Progenitor cell of endocrine pancreas (in vitro differentiated cells): Measurements from ENCODE around the gene RITA1. TPM values are rescaled to one million over a fixed set of nuclear protein-coding genes. Genes with fewer than 3 reads are reported as not detected.

ENCODE experiments used
- DNase-seq: peaks from one replicate; pipeline ENCODE4 v3.0.0; 2021; ENCODE audit warnings: low spot score; ENCODE audit not compliant: unreplicated experiment
- H3K27ac Mint-ChIP-seq: 2 replicates; pipeline ENCODE4 v1.8.0; 2021; ENCODE audit warnings: mild to moderate bottlenecking, moderate library complexity, mixed read lengths
- H3K27me3 Mint-ChIP-seq: 2 replicates; pipeline ENCODE4 v1.8.0; 2021; ENCODE audit warnings: mixed read lengths
- H3K36me3 Mint-ChIP-seq: 2 replicates; pipeline ENCODE4 v1.8.0; 2022; ENCODE audit warnings: mixed read lengths; ENCODE audit not compliant: insufficient read depth
- H3K4me1 Mint-ChIP-seq: 2 replicates; pipeline ENCODE4 v1.8.0; 2021; ENCODE audit warnings: low read depth, mixed read lengths
- H3K4me3 Mint-ChIP-seq: 2 replicates; pipeline ENCODE4 v1.8.0; 2021; ENCODE audit warnings: low read depth, mild to moderate bottlenecking, moderate library complexity, mixed read lengths
- H3K9me3 Mint-ChIP-seq: 2 replicates; pipeline ENCODE4 v1.8.0; 2021; ENCODE audit warnings: low read depth, mixed read lengths
- total RNA-seq: library from RNA; stranded (reverse); gene quantifications from 2 replicates; pipeline ENCODE4 v1.2.1, GENCODE V29; 2021
- TF ChIP-seq, protein P1 (sequence below): fragments of 200-600 bp; sonication (generic); IDR thresholded peaks from one replicate; pipeline ENCODE4 v1.5.0; 2021; ENCODE audit warnings: antibody characterized with exemption, mild to moderate bottlenecking; ENCODE audit not compliant: unreplicated experiment

Gene RITA1
- total RNA-seq, 1 donor from 2014 or later, result 16.2 TPM

DNA sequence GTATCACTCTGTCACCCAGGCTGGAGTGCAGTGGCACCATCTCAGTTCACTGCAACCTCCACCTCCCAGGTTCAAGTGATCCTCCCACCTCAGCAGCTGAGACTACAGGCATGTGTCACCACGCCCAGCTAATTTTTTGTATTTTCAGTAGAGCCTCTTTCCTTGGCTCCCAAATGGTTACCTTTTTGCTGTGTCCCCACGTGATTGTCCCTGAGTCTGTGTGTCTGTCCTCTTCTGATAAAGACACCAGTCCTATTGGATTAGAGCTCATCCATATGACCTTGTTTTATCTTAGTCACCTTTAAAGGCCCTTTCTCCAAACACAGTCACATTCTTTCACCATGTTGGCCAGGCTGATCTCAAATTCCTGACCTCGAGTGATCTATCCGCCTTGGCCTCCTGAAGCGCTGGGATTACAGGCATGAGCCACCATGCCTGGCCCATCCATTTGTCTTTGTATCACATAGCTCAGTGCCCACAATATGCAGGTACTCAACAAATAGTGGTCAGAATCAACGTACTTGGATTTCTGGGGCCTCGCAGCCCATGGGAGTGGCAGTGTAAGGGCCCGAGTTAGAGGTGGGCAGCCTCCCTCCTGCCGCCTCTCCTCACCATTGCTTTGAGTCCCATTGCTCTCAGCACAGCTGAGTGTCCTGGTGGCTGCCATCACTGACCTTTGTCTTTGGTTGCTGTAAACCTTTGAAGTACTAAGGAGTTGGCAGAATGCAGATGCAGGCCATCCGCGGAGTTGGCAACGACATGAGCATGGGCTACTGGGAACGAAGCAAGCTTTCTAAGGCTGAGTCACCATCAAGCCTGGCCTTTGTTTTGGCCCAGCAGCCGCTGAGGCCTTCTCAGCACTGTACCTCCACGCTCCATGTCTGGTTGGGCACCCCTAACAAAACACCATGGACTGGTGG is 45.1 kb downstream of the RITA1 start:
- TF ChIP-seq, protein P1, sequence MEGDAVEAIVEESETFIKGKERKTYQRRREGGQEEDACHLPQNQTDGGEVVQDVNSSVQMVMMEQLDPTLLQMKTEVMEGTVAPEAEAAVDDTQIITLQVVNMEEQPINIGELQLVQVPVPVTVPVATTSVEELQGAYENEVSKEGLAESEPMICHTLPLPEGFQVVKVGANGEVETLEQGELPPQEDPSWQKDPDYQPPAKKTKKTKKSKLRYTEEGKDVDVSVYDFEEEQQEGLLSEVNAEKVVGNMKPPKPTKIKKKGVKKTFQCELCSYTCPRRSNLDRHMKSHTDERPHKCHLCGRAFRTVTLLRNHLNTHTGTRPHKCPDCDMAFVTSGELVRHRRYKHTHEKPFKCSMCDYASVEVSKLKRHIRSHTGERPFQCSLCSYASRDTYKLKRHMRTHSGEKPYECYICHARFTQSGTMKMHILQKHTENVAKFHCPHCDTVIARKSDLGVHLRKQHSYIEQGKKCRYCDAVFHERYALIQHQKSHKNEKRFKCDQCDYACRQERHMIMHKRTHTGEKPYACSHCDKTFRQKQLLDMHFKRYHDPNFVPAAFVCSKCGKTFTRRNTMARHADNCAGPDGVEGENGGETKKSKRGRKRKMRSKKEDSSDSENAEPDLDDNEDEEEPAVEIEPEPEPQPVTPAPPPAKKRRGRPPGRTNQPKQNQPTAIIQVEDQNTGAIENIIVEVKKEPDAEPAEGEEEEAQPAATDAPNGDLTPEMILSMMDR, result no peak
- Mint-ChIP-seq H3K4me1 (peaks cover 19% of the 10 kb centered on the region), H3K4me3 (no peak overlapping the region), H3K27ac (no peak overlapping the region), H3K36me3 (peaks cover 11% of the 10 kb centered on the region), H3K9me3 (no peaks in the 10 kb centered on the region), H3K27me3 (no peaks in the 10 kb centered on the region)
- DNase-seq, result no peak

DNA sequence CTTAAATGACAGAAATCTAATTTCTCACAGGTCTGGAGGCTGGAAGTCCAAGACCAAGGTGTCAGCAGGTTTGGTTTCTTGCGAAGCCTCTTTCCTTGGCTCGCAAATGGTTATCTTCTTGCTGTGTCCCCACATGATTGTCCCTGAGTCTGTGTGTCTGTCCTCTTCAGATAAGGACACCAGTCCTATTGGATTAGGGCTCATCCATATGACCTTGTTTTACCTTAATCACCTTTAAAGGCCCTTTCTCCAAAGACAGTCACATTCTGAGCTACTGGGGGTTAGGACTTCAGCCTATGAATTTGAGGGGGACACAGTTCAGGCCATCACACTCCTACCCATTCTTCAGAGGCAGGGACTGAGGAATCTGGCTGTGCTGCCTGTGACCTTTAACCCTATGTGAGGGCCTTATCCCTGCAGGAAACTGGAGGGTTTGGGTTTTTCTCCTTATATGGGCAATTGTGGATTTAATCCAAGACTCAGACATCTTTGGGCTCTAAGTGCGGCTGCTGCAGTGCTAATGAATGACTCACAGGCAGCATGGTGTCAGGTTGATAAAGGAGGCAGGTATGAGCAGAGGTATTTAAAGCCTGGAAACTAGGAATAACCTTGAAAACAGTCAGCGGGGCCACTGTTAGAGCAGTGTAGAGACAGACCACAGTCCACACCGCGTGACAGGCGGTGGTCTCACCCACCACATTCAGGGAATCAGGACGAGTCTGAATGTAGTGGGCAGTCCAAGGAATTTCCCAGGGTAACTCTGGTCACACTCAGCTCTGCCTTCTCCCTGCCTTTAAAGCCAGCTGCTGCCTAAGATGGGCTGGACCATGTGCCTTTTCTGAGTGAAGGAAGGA is 45.9 kb downstream of the RITA1 start:
- DNase-seq, result no peak
- H3K36me3 Mint-ChIP-seq, result peaks cover 11% of the 10 kb centered on the region
- peaks cover 19% of the 10 kb centered on the region for H3K4me1 Mint-ChIP-seq
- H3K27ac Mint-ChIP-seq, result peak overlapping the region; percentile 45
- TF ChIP-seq, protein P1, result no peak
- H3K4me3 Mint-ChIP-seq, result no peak overlapping the region
- no peaks in the 10 kb centered on the region for H3K27me3 Mint-ChIP-seq
- H3K9me3 Mint-ChIP-seq, result no peaks in the 10 kb centered on the region

DNA sequence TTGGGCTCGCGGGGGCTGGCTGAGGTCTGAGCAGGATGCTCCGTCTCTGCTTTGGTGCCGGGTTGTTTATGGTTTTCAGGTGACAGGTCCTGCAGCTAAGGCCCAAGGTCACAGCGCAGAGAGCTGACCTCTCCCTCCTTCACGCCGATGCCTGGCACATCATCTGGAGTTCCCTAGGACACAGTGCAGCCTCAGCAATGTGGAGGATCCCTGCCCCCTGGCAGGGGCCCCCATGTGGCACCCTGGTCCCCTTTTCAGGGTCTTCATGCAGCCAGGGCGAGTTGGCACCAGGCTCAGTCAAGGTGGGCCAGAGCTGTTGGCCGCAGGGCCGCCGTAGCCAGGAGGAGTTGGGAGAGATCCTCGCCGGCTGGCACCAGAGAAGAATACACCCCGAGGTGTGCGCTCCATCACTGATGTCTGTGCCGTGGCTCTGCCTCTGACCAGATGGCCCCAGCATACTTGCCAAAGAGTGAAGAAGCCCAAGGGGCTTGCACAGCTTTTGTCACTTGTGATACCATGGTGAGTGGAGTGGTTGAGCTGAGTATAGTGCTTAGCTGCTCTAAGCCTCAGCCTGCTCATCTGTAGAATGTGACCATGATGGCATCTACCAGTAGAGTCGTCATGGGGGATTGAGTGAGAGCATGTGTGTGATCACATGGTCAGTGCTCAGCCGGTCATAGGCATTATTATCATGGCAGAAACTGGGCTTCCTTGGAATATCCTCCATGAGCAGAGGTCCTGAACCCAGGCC is 46.7 kb downstream of the RITA1 start:
- DNase-seq, result no peak
- Mint-ChIP-seq H3K4me1 (peaks cover 19% of the 10 kb centered on the region), H3K27me3 (no peaks in the 10 kb centered on the region), H3K9me3 (no peaks in the 10 kb centered on the region), H3K36me3 (peaks cover 11% of the 10 kb centered on the region), H3K4me3 (no peak overlapping the region), H3K27ac (no peak overlapping the region)
- TF ChIP-seq, protein P1, result no peak

DNA sequence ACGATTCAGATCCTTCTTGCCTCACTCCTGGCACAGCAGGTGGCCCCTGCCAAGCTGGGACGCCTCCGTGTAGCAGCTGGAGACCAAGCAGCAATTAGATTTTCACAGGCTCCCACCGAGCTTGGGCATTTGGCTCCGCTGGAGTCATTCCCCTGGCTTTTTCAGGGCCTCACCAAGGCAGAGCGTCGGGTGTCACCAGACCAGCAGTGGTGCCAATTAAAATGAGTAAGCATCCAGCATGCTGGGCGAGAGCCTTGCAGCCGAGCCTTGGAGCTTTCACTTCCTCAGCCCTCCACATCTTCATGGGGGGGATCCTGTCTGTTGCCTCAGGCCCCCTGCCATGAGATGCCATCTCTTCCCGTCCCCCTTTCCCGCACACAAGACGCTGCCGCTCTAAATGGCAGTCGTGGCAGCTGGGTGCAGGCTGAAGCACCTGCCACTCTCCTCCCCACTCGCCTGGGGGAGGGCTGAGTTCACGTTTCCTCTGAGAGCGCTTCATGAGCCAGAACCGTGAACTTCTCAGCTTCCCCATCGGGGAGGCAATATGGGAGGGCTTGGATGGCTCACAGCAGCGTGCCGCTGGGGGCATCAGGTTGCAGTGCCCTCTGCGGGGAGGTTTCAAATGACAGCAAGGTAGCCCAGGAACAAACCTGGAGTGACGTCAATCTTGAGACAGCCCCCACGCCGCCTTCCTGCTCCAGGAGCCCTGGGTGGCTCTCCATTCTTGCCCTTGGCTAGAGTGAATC is 47.5 kb downstream of the RITA1 start:
- no peaks in the 10 kb centered on the region for H3K27me3 Mint-ChIP-seq
- H3K9me3 Mint-ChIP-seq, result no peaks in the 10 kb centered on the region
- H3K36me3 Mint-ChIP-seq, result peaks cover 10% of the 10 kb centered on the region
- no peak for DNase-seq
- TF ChIP-seq, protein P1, result peak; percentile 12
- no peak overlapping the region for H3K27ac Mint-ChIP-seq
- H3K4me1 Mint-ChIP-seq, result peaks cover 19% of the 10 kb centered on the region
- H3K4me3 Mint-ChIP-seq, result peak overlapping the region; percentile 42
